ENCODE results near the gene C2CD4C.

DNA sequence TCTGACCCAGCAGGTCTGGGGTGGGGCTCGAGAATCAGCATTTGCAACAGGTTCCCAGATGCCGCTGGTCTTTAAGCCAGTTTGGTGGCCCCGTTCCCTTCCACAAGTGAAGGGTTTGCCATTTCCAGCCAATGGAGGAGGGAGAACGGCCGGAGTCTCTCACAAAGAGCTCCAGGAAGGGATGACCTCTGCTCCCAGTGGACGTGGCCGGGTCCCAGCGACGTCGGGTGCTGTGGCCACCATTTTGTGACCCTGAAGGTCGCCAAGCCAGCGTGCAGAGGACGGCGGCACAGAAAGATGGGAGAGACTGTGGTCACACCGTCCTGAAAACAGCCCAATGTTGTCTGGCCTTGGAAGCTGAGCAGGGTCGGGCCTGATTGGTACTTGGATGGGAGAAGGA, 43.9 kb upstream of the C2CD4C start:
- TF ChIP-seq, protein P1, sequence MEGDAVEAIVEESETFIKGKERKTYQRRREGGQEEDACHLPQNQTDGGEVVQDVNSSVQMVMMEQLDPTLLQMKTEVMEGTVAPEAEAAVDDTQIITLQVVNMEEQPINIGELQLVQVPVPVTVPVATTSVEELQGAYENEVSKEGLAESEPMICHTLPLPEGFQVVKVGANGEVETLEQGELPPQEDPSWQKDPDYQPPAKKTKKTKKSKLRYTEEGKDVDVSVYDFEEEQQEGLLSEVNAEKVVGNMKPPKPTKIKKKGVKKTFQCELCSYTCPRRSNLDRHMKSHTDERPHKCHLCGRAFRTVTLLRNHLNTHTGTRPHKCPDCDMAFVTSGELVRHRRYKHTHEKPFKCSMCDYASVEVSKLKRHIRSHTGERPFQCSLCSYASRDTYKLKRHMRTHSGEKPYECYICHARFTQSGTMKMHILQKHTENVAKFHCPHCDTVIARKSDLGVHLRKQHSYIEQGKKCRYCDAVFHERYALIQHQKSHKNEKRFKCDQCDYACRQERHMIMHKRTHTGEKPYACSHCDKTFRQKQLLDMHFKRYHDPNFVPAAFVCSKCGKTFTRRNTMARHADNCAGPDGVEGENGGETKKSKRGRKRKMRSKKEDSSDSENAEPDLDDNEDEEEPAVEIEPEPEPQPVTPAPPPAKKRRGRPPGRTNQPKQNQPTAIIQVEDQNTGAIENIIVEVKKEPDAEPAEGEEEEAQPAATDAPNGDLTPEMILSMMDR (conservative IDR thresholded peaks at IDR 0.05; ENCODE audit: low read depth, low read length) = no peak
- TF ChIP-seq EZH2 (IDR thresholded peaks at IDR 0.05; ENCODE audit: borderline replicate concordance, low read depth, low read length, poor library complexity, severe bottlenecking) = no peak

Data from A673 (cell line).